GM12874 (cell line): ENCODE data around the gene SMIM38.

ENCODE experiments used
- TF ChIP-seq, protein P1 (sequence below): IDR thresholded peaks from 2 replicates; pipeline ENCODE4 v1.5.1; 2011; ENCODE audit warnings: low read depth, mild to moderate bottlenecking, control low read depth, low read length, moderate library complexity; ENCODE audit not compliant: insufficient read depth

Gene SMIM38

DNA sequence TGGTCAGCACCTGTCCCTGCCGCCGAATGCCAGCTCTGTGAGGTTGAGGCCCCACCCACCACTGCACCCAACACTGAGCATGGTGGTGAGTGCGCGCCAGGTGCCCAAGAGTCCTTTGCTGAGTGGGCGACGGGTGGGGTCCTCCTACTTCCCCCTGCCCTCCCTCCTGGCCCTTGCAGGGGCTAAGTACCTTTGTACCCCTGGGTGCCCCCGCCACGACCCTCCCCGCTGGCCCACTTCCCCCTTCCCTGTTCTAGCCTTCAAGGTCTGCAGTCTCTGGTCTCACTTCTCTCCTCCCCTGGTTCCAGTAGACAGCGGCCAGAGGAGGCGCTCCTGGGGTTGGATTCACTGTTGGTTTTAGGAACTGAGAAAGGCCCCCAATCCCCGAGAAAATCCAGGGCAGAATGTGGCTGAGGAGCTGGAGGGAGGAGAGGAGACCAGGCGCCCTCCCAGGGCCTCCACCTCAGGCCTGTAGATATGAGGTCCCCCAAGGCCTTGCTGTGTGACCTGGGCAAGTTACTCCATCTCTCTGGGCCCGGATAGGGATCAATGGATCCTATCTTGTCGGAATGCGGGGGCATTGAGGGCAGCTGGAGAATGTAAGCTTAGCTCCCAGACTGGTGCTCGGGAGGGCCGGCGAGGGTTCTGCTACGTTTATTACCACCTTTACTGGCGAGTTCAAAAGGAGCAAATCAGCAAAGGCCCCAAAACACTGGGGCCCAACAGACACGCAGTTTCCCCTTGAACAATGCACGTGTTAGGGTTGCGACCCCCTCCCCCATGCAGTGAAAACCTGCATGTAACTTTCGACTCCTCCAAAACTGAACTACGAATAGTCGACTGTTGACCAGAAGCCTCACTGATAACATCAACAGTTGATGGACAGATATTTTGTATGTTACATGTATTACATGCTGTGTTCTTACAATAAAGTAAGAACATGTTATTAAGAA, 31.9 kb upstream of the SMIM38 start:
- TF ChIP-seq, protein P1, sequence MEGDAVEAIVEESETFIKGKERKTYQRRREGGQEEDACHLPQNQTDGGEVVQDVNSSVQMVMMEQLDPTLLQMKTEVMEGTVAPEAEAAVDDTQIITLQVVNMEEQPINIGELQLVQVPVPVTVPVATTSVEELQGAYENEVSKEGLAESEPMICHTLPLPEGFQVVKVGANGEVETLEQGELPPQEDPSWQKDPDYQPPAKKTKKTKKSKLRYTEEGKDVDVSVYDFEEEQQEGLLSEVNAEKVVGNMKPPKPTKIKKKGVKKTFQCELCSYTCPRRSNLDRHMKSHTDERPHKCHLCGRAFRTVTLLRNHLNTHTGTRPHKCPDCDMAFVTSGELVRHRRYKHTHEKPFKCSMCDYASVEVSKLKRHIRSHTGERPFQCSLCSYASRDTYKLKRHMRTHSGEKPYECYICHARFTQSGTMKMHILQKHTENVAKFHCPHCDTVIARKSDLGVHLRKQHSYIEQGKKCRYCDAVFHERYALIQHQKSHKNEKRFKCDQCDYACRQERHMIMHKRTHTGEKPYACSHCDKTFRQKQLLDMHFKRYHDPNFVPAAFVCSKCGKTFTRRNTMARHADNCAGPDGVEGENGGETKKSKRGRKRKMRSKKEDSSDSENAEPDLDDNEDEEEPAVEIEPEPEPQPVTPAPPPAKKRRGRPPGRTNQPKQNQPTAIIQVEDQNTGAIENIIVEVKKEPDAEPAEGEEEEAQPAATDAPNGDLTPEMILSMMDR: peak; percentile 26; the same call in 1 of the 2 replicates

DNA sequence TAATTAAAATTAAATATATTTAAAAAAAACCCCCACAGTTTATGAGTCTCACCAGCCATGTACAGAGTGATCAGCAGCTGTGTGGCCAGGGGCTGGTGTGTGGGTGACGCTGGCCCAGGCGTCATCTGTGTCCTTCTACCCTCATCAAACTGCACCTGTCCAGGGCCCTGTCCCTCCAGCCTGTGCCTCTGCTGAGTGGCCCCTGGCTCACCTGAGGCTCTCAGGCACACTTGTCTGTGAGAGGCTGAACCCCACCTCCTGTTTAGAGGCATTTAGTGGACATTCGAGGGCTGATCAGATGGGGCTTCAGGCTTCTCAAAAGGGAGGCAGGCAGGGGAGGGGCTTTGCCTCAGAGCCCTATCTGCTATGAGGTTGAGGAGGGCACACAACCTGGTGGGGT, 29.9 kb upstream of the SMIM38 start:
- TF ChIP-seq, protein P1: no peak

DNA sequence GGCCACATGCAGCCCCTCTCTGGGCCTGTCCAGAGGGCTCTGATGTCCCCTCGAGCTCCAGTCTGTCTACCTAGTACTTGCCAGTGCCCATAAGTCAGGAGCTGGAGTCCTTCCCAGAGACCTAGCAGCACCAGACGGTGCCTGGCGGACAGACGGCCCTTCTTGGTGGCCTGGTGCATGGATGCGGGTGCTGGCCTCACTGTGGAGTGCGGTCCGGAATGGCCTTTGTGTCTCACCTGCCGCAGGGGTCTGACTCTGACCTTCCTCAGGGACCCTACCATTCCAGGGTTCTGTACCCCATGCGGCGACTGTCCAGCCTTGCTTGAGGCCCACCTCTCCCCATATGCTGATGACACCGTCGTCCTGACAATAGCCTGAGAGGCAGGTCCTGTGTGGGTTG, 29.4 kb upstream of the SMIM38 start:
- TF ChIP-seq, protein P1: no peak

DNA sequence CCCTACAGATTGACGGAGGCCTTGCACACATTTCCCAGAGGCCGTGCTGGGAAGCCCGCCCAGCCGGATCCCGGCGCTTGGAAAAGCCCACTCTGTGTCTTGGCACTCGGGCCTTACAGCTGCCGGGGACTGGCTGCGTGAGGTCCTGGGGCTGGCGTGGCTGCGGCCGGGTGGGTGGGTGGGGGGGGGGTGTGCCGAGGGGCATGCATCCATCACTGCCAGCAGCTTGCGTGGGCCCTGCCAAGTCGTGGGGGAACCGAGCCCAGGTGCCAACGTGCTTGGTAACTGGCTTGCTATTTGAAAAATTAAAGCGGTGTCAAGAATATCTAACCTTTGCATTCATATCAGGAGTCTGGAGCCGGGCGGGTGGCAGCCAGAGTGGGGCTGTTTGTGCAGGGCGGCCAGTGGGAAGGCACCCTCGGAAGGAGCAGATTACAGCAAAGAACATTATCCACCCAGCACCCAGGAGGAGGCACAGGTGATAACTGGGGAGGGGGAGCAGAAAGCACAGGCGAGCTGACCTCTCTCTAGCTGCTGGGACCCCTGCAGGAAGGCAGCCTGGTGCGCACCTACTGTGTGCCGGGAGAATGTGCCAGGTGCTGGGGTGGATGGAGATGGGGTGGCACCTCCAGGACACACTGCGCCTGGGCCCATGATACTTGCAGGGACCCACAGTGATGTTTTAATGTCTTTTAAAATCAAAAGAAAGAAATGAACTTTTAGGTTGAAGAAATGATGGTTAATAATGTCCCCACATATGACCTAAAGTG, 28.5 kb upstream of the SMIM38 start:
- TF ChIP-seq, protein P1: no peak

DNA sequence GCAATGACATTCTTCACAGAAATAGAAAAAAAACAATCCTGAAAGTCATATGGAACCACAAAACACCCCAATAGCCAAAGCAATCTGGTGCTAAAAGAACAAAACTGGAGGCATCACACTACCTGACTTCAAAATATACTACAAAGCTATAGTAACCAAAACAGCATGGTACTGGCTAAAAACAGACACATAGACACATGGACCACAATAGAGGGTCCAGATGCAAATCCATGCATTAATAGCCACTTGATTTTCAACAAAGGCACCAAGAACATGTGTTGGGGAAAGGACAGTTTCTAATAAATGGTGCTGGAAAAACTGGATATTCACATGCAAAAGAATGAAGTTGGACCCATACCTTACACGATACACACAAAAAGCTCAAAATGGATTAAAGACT, 27.9 kb upstream of the SMIM38 start:
- TF ChIP-seq, protein P1: no peak

DNA sequence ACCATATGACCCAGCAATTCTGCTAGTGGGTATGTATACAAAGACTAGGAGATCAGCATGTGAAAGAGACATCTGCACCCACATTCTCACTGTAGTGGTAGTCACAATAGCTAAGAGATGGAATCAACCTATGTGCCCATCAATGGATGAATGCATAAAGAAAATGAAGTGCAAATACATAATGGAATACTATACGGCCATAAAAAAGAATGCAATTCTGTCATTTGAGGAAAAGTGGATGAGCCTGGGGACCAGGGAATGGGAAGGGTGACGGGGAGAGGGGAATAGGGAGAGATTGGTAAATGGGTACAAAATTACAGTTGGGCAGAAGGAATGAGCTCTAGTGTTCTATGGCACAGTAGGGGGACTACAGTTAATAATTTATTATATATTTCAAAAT, 26.7 kb upstream of the SMIM38 start:
- TF ChIP-seq, protein P1: no peak

DNA sequence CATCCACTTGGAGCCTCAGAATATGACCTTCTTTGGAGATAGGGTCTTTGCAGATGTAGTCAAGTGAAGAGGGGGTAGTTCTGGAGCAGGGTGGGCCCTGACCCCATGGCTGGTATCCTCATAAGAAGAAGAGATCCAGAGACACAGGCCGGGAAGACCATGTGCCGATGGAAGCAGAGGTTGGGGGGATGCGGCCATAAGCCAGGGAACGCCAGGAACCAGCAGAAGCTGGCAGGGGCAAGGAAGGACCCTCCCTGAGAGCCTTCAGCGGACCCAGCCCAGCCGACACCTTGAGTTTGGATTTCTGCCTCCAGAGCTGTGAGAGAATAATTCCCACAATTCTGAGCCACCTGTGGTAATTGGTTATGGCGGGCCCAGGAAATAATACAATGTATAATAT, 26.1 kb upstream of the SMIM38 start:
- TF ChIP-seq, protein P1: no peak
